Breast epithelium (tissue), 4 donors: ENCODE results near the gene WBP1. TPM values are rescaled to one million over a fixed set of nuclear protein-coding genes. Genes with fewer than 3 reads are reported as not detected.

Source experiments
- DNase-seq, 2 donors: peaks; one replicate each; pipeline ENCODE4 v3.0.0-alpha.2; 2019; ENCODE audit warnings: low spot score in 2 of 2
- H3K27ac ChIP-seq, 2 donors: fragments of 200-600 bp; sonication (generic) in 1 of 2; one replicate each; pipeline ENCODE4 v1.5.1; 2016 to 2019; ENCODE audit warnings: mild to moderate bottlenecking in 1 of 2
- H3K27me3 ChIP-seq, 2 donors: fragments of 200-600 bp; sonication (generic) in 1 of 2; one replicate each; pipeline versions ENCODE4 v1.5.1 to v1.6.0; 2017 to 2019; ENCODE audit warnings: control low read depth in 1 of 2, mild to moderate bottlenecking in 1 of 2
- H3K36me3 ChIP-seq: fragments of 200-600 bp; one replicate; pipeline ENCODE4 v1.5.1; 2019
- H3K4me1 ChIP-seq, 2 donors: fragments of 200-600 bp; sonication (generic); one replicate each; pipeline ENCODE4 v1.5.1; 2016 to 2019; ENCODE audit warnings: control low read depth in 1 of 2
- H3K4me3 ChIP-seq, 3 donors: fragments of 200-600 bp; sonication (generic); 1 replicate in 2 of 3; 2 replicates in 1 of 3; pipeline ENCODE4 v1.5.1; 2016 to 2019; ENCODE audit warnings: mild to moderate bottlenecking in 3 of 3, moderate library complexity in 2 of 3
- H3K9me3 ChIP-seq, 2 donors: fragments of 200-600 bp; sonication (generic) in 1 of 2; one replicate each; pipeline ENCODE4 v1.5.1; 2016 to 2019; ENCODE audit warnings: control low read depth in 1 of 2
- POLR2A ChIP-seq: fragments of 450-650 bp; IDR thresholded peaks from one replicate; pipeline ENCODE4 v1.6.1; 2016; ENCODE audit warnings: antibody characterized with exemption, mild to moderate bottlenecking, moderate library complexity
- POLR2AphosphoS5 ChIP-seq, 3 donors: sonication (generic); formaldehyde crosslinking; IDR thresholded peaks; one replicate each; pipeline ENCODE4 v1.6.1; 2017; ENCODE audit warnings: antibody characterized with exemption in 3 of 3
- intact Hi-C: fragments of 100-400 bp; cut with DNase I; formaldehyde crosslinking; loops from one replicate; pipeline ENCODE4 v1.15.1; 2023; ENCODE audit warnings: low total_unique reads
- total RNA-seq, 3 donors: library from RNA; depleted of rRNA; stranded (reverse); fragments of >200 nt; gene quantifications; one replicate each; pipeline ENCODE4 v1.1.0, GENCODE V29; 2016
- TF ChIP-seq, protein P1 (sequence below), 3 donors: fragments of 450-650 bp; IDR thresholded peaks; one replicate each; pipeline ENCODE4 v1.5.1; 2016 to 2017; ENCODE audit warnings: antibody characterized with exemption in 3 of 3, mild to moderate bottlenecking in 3 of 3, moderate library complexity in 3 of 3

WBP1 gene
- total RNA-seq, 3 donors from 2014 or later = 58.0 to 70.0 (median 61.9) TPM

DNA sequence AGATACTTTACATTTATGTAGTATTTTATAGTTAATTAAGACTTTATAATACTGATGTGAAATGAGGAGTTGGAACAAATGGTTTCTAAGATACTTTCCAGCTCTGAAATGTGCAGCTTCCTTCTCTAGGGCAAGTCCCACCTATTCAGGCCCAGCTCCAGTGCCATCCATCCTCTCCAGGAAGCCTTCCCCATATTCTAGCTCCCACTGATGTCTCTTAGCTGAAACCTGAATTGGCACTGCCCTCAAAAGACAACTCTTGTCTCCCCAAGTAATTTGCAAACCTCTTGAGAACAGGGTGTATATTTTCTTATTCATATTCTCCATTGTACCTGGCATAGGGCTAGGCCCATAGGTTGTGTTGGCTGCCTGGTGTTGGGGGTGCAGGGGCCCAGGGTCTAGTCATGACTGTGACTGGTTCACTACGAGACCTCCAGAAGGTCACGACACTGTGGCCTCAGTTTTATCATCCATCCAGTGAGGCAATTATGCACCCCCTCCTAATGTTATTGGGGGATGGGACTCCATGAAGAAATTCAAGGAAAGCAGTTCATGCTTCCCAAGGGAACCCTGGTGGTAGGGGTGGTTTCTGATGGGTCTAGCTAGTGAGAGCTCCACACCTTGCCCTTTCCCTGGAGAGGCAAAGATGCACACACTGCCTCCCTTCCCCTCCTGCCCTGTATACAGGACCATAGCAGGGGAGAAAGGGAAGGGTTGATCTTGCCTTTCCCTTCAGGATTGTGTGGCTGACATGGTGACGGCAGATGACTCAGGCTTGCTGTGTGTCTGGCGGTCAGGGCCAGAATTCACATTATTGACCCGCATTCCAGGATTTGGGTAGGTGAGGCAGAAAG is 33.9 kb upstream of the WBP1 start:
- no peaks in the 10 kb centered on the region for H3K27me3 ChIP-seq
- H3K36me3 ChIP-seq = no peaks in the 10 kb centered on the region
- TF ChIP-seq POLR2A (no peak), POLR2AphosphoS5 (IDR thresholded peaks at IDR 0.05) (no peak)
- TF ChIP-seq, protein P1, sequence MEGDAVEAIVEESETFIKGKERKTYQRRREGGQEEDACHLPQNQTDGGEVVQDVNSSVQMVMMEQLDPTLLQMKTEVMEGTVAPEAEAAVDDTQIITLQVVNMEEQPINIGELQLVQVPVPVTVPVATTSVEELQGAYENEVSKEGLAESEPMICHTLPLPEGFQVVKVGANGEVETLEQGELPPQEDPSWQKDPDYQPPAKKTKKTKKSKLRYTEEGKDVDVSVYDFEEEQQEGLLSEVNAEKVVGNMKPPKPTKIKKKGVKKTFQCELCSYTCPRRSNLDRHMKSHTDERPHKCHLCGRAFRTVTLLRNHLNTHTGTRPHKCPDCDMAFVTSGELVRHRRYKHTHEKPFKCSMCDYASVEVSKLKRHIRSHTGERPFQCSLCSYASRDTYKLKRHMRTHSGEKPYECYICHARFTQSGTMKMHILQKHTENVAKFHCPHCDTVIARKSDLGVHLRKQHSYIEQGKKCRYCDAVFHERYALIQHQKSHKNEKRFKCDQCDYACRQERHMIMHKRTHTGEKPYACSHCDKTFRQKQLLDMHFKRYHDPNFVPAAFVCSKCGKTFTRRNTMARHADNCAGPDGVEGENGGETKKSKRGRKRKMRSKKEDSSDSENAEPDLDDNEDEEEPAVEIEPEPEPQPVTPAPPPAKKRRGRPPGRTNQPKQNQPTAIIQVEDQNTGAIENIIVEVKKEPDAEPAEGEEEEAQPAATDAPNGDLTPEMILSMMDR (IDR thresholded peaks at IDR 0.05) = no peak
- no peak for DNase-seq
- intact Hi-C loops = no loop called here
- H3K27ac ChIP-seq = peak overlapping the region in 1 of 2 donors; percentile 7
- H3K4me1 ChIP-seq = no peaks in the 10 kb centered on the region
- H3K9me3 ChIP-seq = no peaks in the 10 kb centered on the region
- H3K4me3 ChIP-seq = no peak overlapping the region

DNA sequence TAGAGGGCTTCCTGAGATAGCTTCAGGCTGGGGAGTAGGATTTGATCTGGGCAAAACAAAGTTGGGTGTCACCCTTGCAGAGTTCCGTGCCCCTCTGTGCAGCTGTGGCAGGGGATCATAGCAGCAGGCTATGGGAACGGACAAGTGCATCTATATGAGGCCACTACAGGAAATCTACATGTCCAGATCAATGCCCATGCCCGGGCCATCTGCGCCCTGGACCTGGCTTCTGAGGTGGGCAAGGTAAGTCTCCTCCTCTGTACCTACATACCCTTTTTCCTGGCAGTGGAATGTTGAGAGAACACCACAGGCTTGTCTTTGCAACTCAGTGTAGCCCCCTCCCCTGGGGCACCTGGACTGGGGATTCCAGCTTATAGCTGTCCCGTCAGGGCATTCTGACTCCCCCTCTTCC is 33.2 kb upstream of the WBP1 start:
- H3K36me3 ChIP-seq = no peaks in the 10 kb centered on the region
- no peaks in the 10 kb centered on the region for H3K27me3 ChIP-seq
- no peaks in the 10 kb centered on the region for H3K9me3 ChIP-seq
- DNase-seq = no peak
- TF ChIP-seq, protein P1 (IDR thresholded peaks at IDR 0.05) = no peak
- TF ChIP-seq POLR2A = no peak
- TF ChIP-seq POLR2AphosphoS5 (IDR thresholded peaks at IDR 0.05) = no peak
- H3K27ac ChIP-seq = no peak overlapping the region
- no peaks in the 10 kb centered on the region for H3K4me1 ChIP-seq
- no peak overlapping the region for H3K4me3 ChIP-seq
- intact Hi-C loops = no loop called here

DNA sequence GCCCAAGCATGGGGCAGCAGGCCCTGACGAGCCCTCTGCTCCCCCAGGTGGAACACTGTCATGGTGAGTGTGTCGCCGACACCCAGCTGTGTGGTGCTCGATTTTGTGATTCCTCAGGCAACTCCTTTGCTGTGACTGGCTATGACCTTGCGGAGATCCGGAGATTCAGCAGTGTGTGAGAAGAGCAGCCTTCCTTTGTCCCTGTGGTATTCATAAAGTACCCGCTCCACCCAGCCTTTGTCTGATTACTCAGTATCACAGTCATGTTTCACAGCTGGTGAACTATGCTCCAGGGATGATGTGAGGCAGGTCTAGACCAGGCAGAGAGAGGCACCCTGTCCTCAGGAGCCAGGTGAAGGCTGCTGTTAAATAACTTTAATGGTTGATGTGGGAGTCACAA is 32.7 kb upstream of the WBP1 start:
- no peak for DNase-seq
- Histone ChIP-seq H3K27me3 (no peaks in the 10 kb centered on the region), H3K27ac (no peak overlapping the region), H3K9me3 (no peaks in the 10 kb centered on the region), H3K4me3 (no peak overlapping the region), H3K4me1 (no peaks in the 10 kb centered on the region), H3K36me3 (no peaks in the 10 kb centered on the region)
- no peak for TF ChIP-seq POLR2AphosphoS5 (IDR thresholded peaks at IDR 0.05)
- TF ChIP-seq, protein P1 (IDR thresholded peaks at IDR 0.05) = no peak
- no peak for TF ChIP-seq POLR2A
- intact Hi-C loops = no loop called here

DNA sequence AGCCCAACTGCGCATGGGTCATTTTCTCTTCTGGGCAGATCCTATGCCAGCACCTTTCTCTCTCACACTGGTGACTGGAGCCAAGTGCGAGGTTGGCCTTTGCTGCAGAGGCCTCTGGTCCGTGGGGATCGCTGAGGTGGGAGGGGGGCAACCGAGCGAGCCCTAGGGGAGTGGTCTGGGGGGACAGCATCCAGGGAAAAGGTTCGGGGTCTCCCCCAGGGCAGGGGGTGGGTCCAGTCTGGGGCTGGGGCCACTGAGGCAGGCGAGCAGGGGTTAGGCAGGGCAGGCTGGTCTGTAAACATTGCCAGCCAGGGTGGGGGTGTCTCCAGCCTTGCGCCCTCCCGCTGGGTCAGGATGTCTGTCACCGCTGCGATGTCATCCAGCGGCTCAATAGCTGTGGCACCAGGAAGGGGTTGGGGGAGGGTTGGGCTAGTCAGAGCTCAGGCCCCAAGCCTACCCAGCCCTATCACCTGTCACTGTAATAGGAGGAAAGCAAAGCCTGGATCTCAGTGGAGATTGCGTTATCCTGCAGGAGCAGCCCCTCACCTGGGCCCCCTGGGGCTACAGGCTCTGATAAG is 32.0 kb upstream of the WBP1 start:
- intact Hi-C loops = no loop called here
- no peak overlapping the region for H3K27ac ChIP-seq
- H3K4me3 ChIP-seq = no peak overlapping the region
- H3K27me3 ChIP-seq = no peaks in the 10 kb centered on the region
- no peaks in the 10 kb centered on the region for H3K4me1 ChIP-seq
- TF ChIP-seq POLR2A = no peak
- TF ChIP-seq, protein P1 (IDR thresholded peaks at IDR 0.05) = no peak
- TF ChIP-seq POLR2AphosphoS5 (IDR thresholded peaks at IDR 0.05) = no peak
- no peaks in the 10 kb centered on the region for H3K36me3 ChIP-seq
- DNase-seq = no peak
- no peaks in the 10 kb centered on the region for H3K9me3 ChIP-seq

DNA sequence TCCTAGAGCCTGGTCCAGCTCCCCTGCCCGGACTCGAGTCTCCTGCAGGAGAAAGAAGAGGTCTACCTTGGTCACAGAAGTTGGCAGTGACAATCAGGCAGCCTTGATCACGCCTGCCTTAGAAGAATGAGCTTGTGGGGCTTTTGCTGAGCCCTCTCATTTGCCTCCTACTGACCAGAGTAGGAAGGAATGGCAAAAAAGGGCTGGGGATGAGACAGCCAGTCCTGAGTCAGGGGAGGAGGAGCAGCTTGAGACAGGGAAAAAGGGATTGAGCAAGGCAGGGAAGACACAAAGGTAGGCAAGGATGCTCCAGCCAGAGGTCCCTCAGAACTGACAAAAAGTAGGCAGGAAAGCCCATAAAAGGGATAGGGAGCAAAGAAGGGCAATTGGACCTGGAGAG is 30.7 kb upstream of the WBP1 start:
- no peak for DNase-seq
- intact Hi-C loops = no loop called here
- TF ChIP-seq, protein P1 (IDR thresholded peaks at IDR 0.05) = no peak
- TF ChIP-seq POLR2AphosphoS5 (IDR thresholded peaks at IDR 0.05) = no peak
- no peak for TF ChIP-seq POLR2A

More for the DNA sequence above, 30.7 kb upstream of the WBP1 start:
- Histone ChIP-seq H3K36me3 (no peaks in the 10 kb centered on the region), H3K27ac (no peak overlapping the region), H3K27me3 (no peaks in the 10 kb centered on the region), H3K4me3 (no peak overlapping the region), H3K4me1 (no peaks in the 10 kb centered on the region), H3K9me3 (no peaks in the 10 kb centered on the region)
